B cell (primary cell): Measurements from ENCODE around the gene PTPRT.

ENCODE experiments used
- CTCF ChIP-seq: fragments of 200-600 bp; IDR thresholded peaks from one replicate; pipeline ENCODE4 v1.8.0; 2022; ENCODE audit warnings: antibody characterized with exemption, mild to moderate bottlenecking
- EZH2 ChIP-seq: IDR thresholded peaks from 2 replicates; pipeline ENCODE4 v1.6.1; 2012; ENCODE audit warnings: borderline replicate concordance, low read depth, mild to moderate bottlenecking, moderate library complexity, low read length; ENCODE audit not compliant: insufficient read depth, poor library complexity, severe bottlenecking

GRCh38 chr20:42524058-42524457, 665.6 kb downstream of the PTPRT start:
- TF ChIP-seq EZH2 (no peak), CTCF (no peak)
